ENCODE data around the gene KMT2B.

DNA sequence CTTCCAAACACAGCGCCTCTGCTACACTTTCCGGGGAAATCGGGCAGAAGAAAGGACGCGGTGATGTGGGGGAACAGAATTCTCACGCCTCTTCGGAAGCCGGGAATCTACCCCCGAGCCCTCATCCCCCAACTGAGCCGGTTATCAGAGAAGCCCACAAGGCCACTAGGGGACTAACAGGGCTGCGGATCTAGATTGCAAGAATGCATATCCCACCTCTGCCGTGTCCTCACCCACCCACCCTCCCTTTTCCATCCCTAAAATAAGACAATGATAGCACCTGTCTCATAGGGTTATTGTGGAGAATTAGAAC lies 23.4 kb downstream of the KMT2B start:
- no peak for TF ChIP-seq EZH2phosphoT487 (IDR thresholded peaks at IDR 0.05; ENCODE audit: borderline replicate concordance)
- TF ChIP-seq, protein P1, sequence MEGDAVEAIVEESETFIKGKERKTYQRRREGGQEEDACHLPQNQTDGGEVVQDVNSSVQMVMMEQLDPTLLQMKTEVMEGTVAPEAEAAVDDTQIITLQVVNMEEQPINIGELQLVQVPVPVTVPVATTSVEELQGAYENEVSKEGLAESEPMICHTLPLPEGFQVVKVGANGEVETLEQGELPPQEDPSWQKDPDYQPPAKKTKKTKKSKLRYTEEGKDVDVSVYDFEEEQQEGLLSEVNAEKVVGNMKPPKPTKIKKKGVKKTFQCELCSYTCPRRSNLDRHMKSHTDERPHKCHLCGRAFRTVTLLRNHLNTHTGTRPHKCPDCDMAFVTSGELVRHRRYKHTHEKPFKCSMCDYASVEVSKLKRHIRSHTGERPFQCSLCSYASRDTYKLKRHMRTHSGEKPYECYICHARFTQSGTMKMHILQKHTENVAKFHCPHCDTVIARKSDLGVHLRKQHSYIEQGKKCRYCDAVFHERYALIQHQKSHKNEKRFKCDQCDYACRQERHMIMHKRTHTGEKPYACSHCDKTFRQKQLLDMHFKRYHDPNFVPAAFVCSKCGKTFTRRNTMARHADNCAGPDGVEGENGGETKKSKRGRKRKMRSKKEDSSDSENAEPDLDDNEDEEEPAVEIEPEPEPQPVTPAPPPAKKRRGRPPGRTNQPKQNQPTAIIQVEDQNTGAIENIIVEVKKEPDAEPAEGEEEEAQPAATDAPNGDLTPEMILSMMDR (conservative IDR thresholded peaks at IDR 0.05; ENCODE audit: low read length): 0 out of 2 replicates have a peak, but pooled peaks have one; percentile 27

All from Loucy (cell line).